Cardiac muscle cell (in vitro differentiated cells and primary cell): ENCODE data around the gene NAALADL2. TPM values are rescaled to one million over a fixed set of nuclear protein-coding genes. Genes with fewer than 3 reads are reported as not detected.

ENCODE experiments used
- DNase-seq, 2 donors: peaks; one replicate each; pipeline versions ENCODE4 v3.0.0 to v3.0.0-alpha.2; 2010 to 2017; ENCODE audit warnings: low read depth in 1 of 2, low spot score in 1 of 2
- H3K27ac ChIP-seq: fragments of 200-600 bp; sonication (generic); 2 replicates; pipeline ENCODE4 v1.5.1; 2016
- H3K27me3 ChIP-seq: fragments of 200-600 bp; sonication (generic); 2 replicates; pipeline ENCODE4 v1.6.0; 2016; ENCODE audit warnings: control low read depth
- H3K36me3 ChIP-seq: fragments of 200-600 bp; sonication (generic); 2 replicates; pipeline ENCODE4 v1.5.1; 2016; ENCODE audit warnings: control low read depth
- H3K4me1 ChIP-seq: fragments of 200-600 bp; sonication (generic); 2 replicates; pipeline ENCODE4 v1.8.1; 2017; ENCODE audit warnings: low read depth, mild to moderate bottlenecking, mixed run types
- H3K4me3 ChIP-seq: fragments of 200-600 bp; sonication (generic); 2 replicates; pipeline ENCODE4 v1.5.1; 2016; ENCODE audit warnings: mild to moderate bottlenecking
- H3K9me3 ChIP-seq: fragments of 200-600 bp; sonication (generic); 2 replicates; pipeline ENCODE4 v1.5.1; 2017; ENCODE audit warnings: low read depth, mild to moderate bottlenecking, control low read depth
- CTCF ChIP-seq: IDR thresholded peaks from 2 replicates; pipeline ENCODE4 v1.5.1; 2012; ENCODE audit warnings: low read depth, mild to moderate bottlenecking, low read length
- polyA plus RNA-seq: library from polyadenylated mRNA; unstranded; fragments of >200 nt; fragmentation: Nextera tagmentation; extraction: Ambion mirVana; gene quantifications from 2 replicates; pipeline ENCODE4 v1.2.1, GENCODE V29; 2016
- total RNA-seq: library from RNA; depleted of rRNA; stranded (reverse); fragments of >200 nt; gene quantifications from 2 replicates; pipeline ENCODE4 v1.2.3, GENCODE V29; 2016

The NAALADL2 gene
- total RNA-seq (3.8 and 4.3 TPM in 2 replicates), polyA plus RNA-seq (2.3 and 2.4 TPM in 2 replicates)

GRCh38 chr3:174859114-174859735 is at the start of gene NAALADL2:
Gene NAALADL2, plus strand, starts transcription at chr3:174859334.
- H3K4me3 ChIP-seq: no peak within 1 kb of the TSS
- no peak for DNase-seq
- no peak for TF ChIP-seq CTCF

GRCh38 chr3:174810254-174810653 is 48.9 kb upstream of the NAALADL2 start:
- no peak for DNase-seq
- H3K4me1 ChIP-seq: no peaks in the 10 kb centered on the region
- TF ChIP-seq CTCF: no peak
- H3K4me3 ChIP-seq: no peak overlapping the region
- no peaks in the 10 kb centered on the region for H3K9me3 ChIP-seq
- no peaks in the 10 kb centered on the region for H3K36me3 ChIP-seq
- H3K27me3 ChIP-seq: no peaks in the 10 kb centered on the region
- no peak overlapping the region for H3K27ac ChIP-seq

More at GRCh38 chr3:174859114-174859735, at the start of gene NAALADL2:
- Histone ChIP-seq H3K27me3 (no peaks in the 10 kb centered on the region), H3K36me3 (no peaks in the 10 kb centered on the region), H3K4me1 (no peaks in the 10 kb centered on the region), H3K9me3 (no peaks in the 10 kb centered on the region), H3K27ac (no peak within 1 kb of the TSS)

GRCh38 chr3:174812172-174812862 is 46.8 kb upstream of the NAALADL2 start:
- Histone ChIP-seq H3K36me3 (no peaks in the 10 kb centered on the region), H3K4me1 (no peaks in the 10 kb centered on the region), H3K4me3 (no peak overlapping the region), H3K9me3 (no peaks in the 10 kb centered on the region), H3K27me3 (no peaks in the 10 kb centered on the region), H3K27ac (no peak overlapping the region)
- no peak for DNase-seq
- no peak for TF ChIP-seq CTCF

GRCh38 chr3:174815750-174816149 is 43.4 kb upstream of the NAALADL2 start:
- Histone ChIP-seq H3K4me3 (no peak overlapping the region), H3K36me3 (no peaks in the 10 kb centered on the region), H3K27ac (no peak overlapping the region), H3K9me3 (no peaks in the 10 kb centered on the region), H3K27me3 (no peaks in the 10 kb centered on the region), H3K4me1 (no peaks in the 10 kb centered on the region)
- TF ChIP-seq CTCF: no peak
- no peak for DNase-seq

- no peaks in the 10 kb centered on the region for H3K36me3 ChIP-seq
- no peak overlapping the region for H3K4me3 ChIP-seq
- H3K27me3 ChIP-seq: no peaks in the 10 kb centered on the region
- TF ChIP-seq CTCF: no peak
- H3K4me1 ChIP-seq: no peaks in the 10 kb centered on the region
- no peaks in the 10 kb centered on the region for H3K9me3 ChIP-seq
- DNase-seq: no peak
- no peak overlapping the region for H3K27ac ChIP-seq
Observed at GRCh38 chr3:174820885-174821284, 38.2 kb upstream of the NAALADL2 start.
